RCC 7860 (cell line): ENCODE data around the gene FAM8A1.

Experiments used
- DNase-seq: peaks from one replicate; pipeline ENCODE4 v3.0.0-alpha.2; 2015; ENCODE audit warnings: low spot score
- FAIRE-seq: peaks from 2 replicates; lab custom pipeline; 2012; peaks lifted over from hg19 to GRCh38; lab: Jason Lieb, UNC

Gene FAM8A1

DNA sequence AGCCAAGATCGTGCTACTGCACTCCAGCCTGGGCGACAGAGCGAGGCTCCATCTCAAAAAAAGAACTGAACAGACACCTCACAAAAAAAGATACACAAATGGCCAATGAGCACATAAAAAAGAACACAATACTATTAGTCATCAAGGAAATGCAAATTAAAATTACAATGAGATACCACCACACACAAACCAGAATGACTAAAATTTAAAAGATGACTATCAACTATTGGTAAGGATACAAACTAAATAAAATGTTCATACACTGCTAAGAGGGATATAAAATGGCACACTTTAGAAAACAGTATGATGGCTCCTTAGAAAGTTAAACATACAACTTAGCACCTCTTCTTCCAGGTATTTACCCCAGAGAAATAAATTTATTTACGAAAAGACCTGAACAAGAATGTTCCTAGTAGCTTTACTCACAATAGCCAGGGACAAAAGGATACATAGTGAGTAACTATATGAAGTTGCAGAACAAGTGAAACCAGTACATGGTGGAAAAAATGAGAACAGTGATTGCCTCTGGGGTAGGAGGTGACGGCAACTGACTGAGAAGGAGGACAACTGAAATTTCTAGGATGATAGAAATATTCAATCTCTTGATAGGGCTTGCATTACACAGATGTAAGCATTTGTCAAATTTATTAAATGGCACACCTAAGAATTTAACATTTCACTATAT is 53.2 kb downstream of the FAM8A1 start:
- DNase-seq (no peak), FAIRE-seq (no peak)

GRCh38 chr6:17656092-17656491 is 56.0 kb downstream of the FAM8A1 start:
- DNase-seq (no peak), FAIRE-seq (no peak)

- no peak for FAIRE-seq
- no peak for DNase-seq
These were observed 56.5 kb downstream of the FAM8A1 start for GRCh38 chr6:17656644-17657043.
